Measurements from ENCODE around the gene PRKN. TPM values are rescaled to one million over a fixed set of nuclear protein-coding genes. Genes with fewer than 3 reads are reported as not detected.

PRKN gene
- total and polyA plus RNA-seq, 2 experiments from 2014 or later: 0.10 to 0.84 TPM

- H4K20me1 ChIP-seq (replicated peaks; ENCODE audit: insufficient read depth): no peaks in the 10 kb centered on the region
- no peaks in the 10 kb centered on the region for H3K27me3 ChIP-seq (ENCODE audit: insufficient read depth)
- H3K4me1 Mint-ChIP-seq: peaks cover 15% of the 10 kb centered on the region
- peaks cover 2% of the 10 kb centered on the region for H3K27me3 Mint-ChIP-seq (ENCODE audit: insufficient read depth, low read depth, poor library complexity)
- DNase-seq (ENCODE audit: low spot score) (no peak), ATAC-seq (no peak)
- no peak overlapping the region for H3K4me2 ChIP-seq
- no peaks in the 10 kb centered on the region for H3K9me3 Mint-ChIP-seq
- peaks cover under 1% of the 10 kb centered on the region; the same call in 1 of the 2 replicates for H3K9me2 ChIP-seq (ENCODE audit: insufficient read depth)
- H3K36me3 Mint-ChIP-seq (ENCODE audit: low read depth): no peaks in the 10 kb centered on the region
- H3K27ac ChIP-seq (ENCODE audit: low read depth): no peak overlapping the region
- no peaks in the 10 kb centered on the region for H3K79me2 ChIP-seq (replicated peaks; ENCODE audit: insufficient read depth)
- no peak overlapping the region for H3K27ac Mint-ChIP-seq
- no peak overlapping the region for H2AFZ ChIP-seq
- TF ChIP-seq EZH2phosphoT487 (IDR thresholded peaks at IDR 0.05; ENCODE audit: unreplicated experiment): no peak
- no peaks in the 10 kb centered on the region for H3K36me3 ChIP-seq (ENCODE audit: insufficient read depth)
- H3K4me3 ChIP-seq: no peak overlapping the region
- no peak overlapping the region for H3K4me3 Mint-ChIP-seq
- H3F3A ChIP-seq (replicated peaks; ENCODE audit: low read depth): no peaks in the 10 kb centered on the region
- H3K4me1 ChIP-seq (ENCODE audit: insufficient read depth): peaks cover 1% of the 10 kb centered on the region; the same call in 1 of the 2 replicates
These were observed 107.5 kb downstream of the PRKN start for GRCh38 chr6:162620073-162620472.

- H3K27me3 ChIP-seq (ENCODE audit: insufficient read depth): no peaks in the 10 kb centered on the region
- Mint-ChIP-seq H3K4me1 (peaks cover 7% of the 10 kb centered on the region; the same call in 2 of the 3 replicates), H3K9me3 (no peaks in the 10 kb centered on the region), H3K4me3 (no peak overlapping the region), H3K27ac (no peak overlapping the region), H3K36me3 (ENCODE audit: low read depth) (no peaks in the 10 kb centered on the region), H3K27me3 (ENCODE audit: insufficient read depth, low read depth, poor library complexity) (peaks cover 2% of the 10 kb centered on the region)
- H3K4me3 ChIP-seq: no peak overlapping the region
- no peaks in the 10 kb centered on the region for H3K79me2 ChIP-seq (replicated peaks; ENCODE audit: insufficient read depth)
- no peaks in the 10 kb centered on the region for H3K9me2 ChIP-seq (ENCODE audit: insufficient read depth)
- DNase-seq (ENCODE audit: low spot score): no peak
- H3K4me2 ChIP-seq: no peak overlapping the region
- TF ChIP-seq ZNF462 (CRISPR knock-in tag; IDR thresholded peaks at IDR 0.05) (no peak), NANOG (IDR thresholded peaks at IDR 0.05; ENCODE audit: borderline replicate concordance) (no peak), POLR2AphosphoS5 (IDR thresholded peaks at IDR 0.05; ENCODE audit: low read depth) (no peak)
- no peak overlapping the region for H3K27ac ChIP-seq (ENCODE audit: low read depth)
- no peak for ATAC-seq
- H3K36me3 ChIP-seq (ENCODE audit: insufficient read depth): no peaks in the 10 kb centered on the region
- H3K4me1 ChIP-seq (ENCODE audit: insufficient read depth): no peaks in the 10 kb centered on the region
- H3F3A ChIP-seq (replicated peaks; ENCODE audit: low read depth): no peaks in the 10 kb centered on the region
- H2AFZ ChIP-seq: no peak overlapping the region
- no peaks in the 10 kb centered on the region for H4K20me1 ChIP-seq (replicated peaks; ENCODE audit: insufficient read depth)
These were observed 109.0 kb downstream of the PRKN start for GRCh38 chr6:162618448-162619002.

Measured in GM23338 (cell line).